ENCODE results near the gene EPHA5.

DNA sequence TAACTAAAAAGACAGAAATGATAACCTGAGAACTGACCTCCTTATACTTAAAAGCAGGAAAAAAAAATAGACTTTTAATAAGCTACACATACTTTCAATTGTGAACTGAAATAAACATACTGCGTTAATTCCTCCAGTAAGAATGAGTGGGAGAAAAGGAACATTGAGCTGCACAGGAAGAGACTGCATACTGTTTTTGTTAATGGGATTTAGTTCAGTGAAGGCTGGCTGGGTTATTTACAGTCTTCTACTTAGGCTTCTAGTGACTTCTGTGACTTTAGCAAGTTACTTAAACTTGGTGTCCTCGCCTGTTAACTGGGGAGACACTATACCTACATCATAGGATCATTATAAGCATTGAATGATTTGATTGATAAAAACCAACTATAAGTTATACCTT lies 213.3 kb downstream of the EPHA5 start:
- TF ChIP-seq, protein P1, sequence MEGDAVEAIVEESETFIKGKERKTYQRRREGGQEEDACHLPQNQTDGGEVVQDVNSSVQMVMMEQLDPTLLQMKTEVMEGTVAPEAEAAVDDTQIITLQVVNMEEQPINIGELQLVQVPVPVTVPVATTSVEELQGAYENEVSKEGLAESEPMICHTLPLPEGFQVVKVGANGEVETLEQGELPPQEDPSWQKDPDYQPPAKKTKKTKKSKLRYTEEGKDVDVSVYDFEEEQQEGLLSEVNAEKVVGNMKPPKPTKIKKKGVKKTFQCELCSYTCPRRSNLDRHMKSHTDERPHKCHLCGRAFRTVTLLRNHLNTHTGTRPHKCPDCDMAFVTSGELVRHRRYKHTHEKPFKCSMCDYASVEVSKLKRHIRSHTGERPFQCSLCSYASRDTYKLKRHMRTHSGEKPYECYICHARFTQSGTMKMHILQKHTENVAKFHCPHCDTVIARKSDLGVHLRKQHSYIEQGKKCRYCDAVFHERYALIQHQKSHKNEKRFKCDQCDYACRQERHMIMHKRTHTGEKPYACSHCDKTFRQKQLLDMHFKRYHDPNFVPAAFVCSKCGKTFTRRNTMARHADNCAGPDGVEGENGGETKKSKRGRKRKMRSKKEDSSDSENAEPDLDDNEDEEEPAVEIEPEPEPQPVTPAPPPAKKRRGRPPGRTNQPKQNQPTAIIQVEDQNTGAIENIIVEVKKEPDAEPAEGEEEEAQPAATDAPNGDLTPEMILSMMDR (optimal IDR thresholded peaks at IDR 0.05 in 1 of 3, IDR thresholded peaks at IDR 0.05 in 1 of 3, conservative IDR thresholded peaks at IDR 0.05 in 1 of 3; ENCODE audit: extremely low read depth in 1 of 3, insufficient read depth in 2 of 3, low read length in 3 of 3), result no peak
- TF ChIP-seq EZH2 (IDR thresholded peaks at IDR 0.05; ENCODE audit: low read length), result no peak

All from keratinocyte (primary cell).